Neural crest cell (in vitro differentiated cells): ENCODE results near the gene NCCRP1. TPM values are rescaled to one million over a fixed set of nuclear protein-coding genes. Genes with fewer than 3 reads are reported as not detected.

Experiments used
- DNase-seq: peaks from one replicate; pipeline ENCODE4 v3.0.0; 2021; ENCODE audit warnings: low read depth, mixed read lengths, low spot score
- H3K27ac Mint-ChIP-seq: one replicate; pipeline ENCODE4 v1.8.0; 2021; ENCODE audit warnings: mild to moderate bottlenecking, mixed read lengths; ENCODE audit not compliant: unreplicated experiment
- H3K27me3 Mint-ChIP-seq: 2 replicates; pipeline ENCODE4 v1.8.0; 2021; ENCODE audit warnings: low read depth, mild to moderate bottlenecking, mixed read lengths
- H3K36me3 Mint-ChIP-seq: 2 replicates; pipeline ENCODE4 v1.8.0; 2021; ENCODE audit warnings: low read depth, mild to moderate bottlenecking, mixed read lengths
- H3K4me1 Mint-ChIP-seq: 2 replicates; pipeline ENCODE4 v1.8.0; 2021; ENCODE audit warnings: mixed read lengths
- H3K4me3 Mint-ChIP-seq: one replicate; pipeline ENCODE4 v1.8.0; 2021; ENCODE audit warnings: mild to moderate bottlenecking, mixed read lengths
- H3K9me3 Mint-ChIP-seq: 2 replicates; pipeline ENCODE4 v1.8.0; 2021; ENCODE audit warnings: mixed read lengths
- CTCF ChIP-seq: fragments of 200-600 bp; sonication (generic); conservative IDR thresholded peaks from 2 replicates; pipeline ENCODE4 v1.5.0; 2021; ENCODE audit warnings: antibody characterized with exemption, mild to moderate bottlenecking
- total RNA-seq: library from RNA; stranded (reverse); gene quantifications from 2 replicates; pipeline ENCODE4 v1.2.1, GENCODE V29; 2021

The NCCRP1 gene
- total RNA-seq, 1 donor from 2014 or later: not detected

- Mint-ChIP-seq H3K36me3 (no peaks in the 10 kb centered on the region), H3K9me3 (no peaks in the 10 kb centered on the region), H3K4me1 (peaks cover 8% of the 10 kb centered on the region), H3K27me3 (peaks cover 11% of the 10 kb centered on the region), H3K27ac (no peak overlapping the region), H3K4me3 (no peak overlapping the region)
- DNase-seq: no peak
- TF ChIP-seq CTCF: no peak
These were observed 10.4 kb upstream of the NCCRP1 start for GRCh38 chr19:39186391-39186790.

GRCh38 chr19:39187552-39187943, 9.2 kb upstream of the NCCRP1 start:
- Mint-ChIP-seq H3K9me3 (no peaks in the 10 kb centered on the region), H3K36me3 (no peaks in the 10 kb centered on the region), H3K4me1 (peaks cover 8% of the 10 kb centered on the region), H3K27ac (no peak overlapping the region), H3K27me3 (peaks cover 14% of the 10 kb centered on the region), H3K4me3 (no peak overlapping the region)
- DNase-seq: no peak
- peak; percentile 44 for TF ChIP-seq CTCF

GRCh38 chr19:39188960-39189359, 7.8 kb upstream of the NCCRP1 start:
- H3K27ac Mint-ChIP-seq: peak overlapping the region; percentile 19
- peaks cover 8% of the 10 kb centered on the region for H3K4me1 Mint-ChIP-seq
- H3K9me3 Mint-ChIP-seq: no peaks in the 10 kb centered on the region
- DNase-seq: no peak
- no peaks in the 10 kb centered on the region for H3K36me3 Mint-ChIP-seq
- H3K27me3 Mint-ChIP-seq: peaks cover 25% of the 10 kb centered on the region
- TF ChIP-seq CTCF: no peak
- H3K4me3 Mint-ChIP-seq: no peak overlapping the region

GRCh38 chr19:39190768-39191167, 6.0 kb upstream of the NCCRP1 start:
- DNase-seq: no peak
- Mint-ChIP-seq H3K36me3 (no peaks in the 10 kb centered on the region), H3K27ac (no peak overlapping the region), H3K4me1 (peaks cover 13% of the 10 kb centered on the region), H3K9me3 (no peaks in the 10 kb centered on the region), H3K4me3 (no peak overlapping the region), H3K27me3 (peaks cover 40% of the 10 kb centered on the region)
- TF ChIP-seq CTCF: no peak

- Mint-ChIP-seq H3K4me3 (no peak overlapping the region), H3K36me3 (no peaks in the 10 kb centered on the region), H3K9me3 (no peaks in the 10 kb centered on the region), H3K27me3 (peaks cover 59% of the 10 kb centered on the region), H3K4me1 (peaks cover 12% of the 10 kb centered on the region), H3K27ac (no peak overlapping the region)
- no peak for DNase-seq
- TF ChIP-seq CTCF: no peak
These were observed 3.9 kb upstream of the NCCRP1 start for GRCh38 chr19:39192846-39193245.

GRCh38 chr19:39193803-39194202, 3.0 kb upstream of the NCCRP1 start:
- H3K27ac Mint-ChIP-seq: peak overlapping the region; percentile 71
- TF ChIP-seq CTCF: no peak

More at GRCh38 chr19:39193803-39194202, 3.0 kb upstream of the NCCRP1 start:
- H3K4me1 Mint-ChIP-seq: peaks cover 12% of the 10 kb centered on the region
- H3K4me3 Mint-ChIP-seq: no peak overlapping the region
- H3K36me3 Mint-ChIP-seq: no peaks in the 10 kb centered on the region
- H3K27me3 Mint-ChIP-seq: peaks cover 66% of the 10 kb centered on the region
- no peaks in the 10 kb centered on the region for H3K9me3 Mint-ChIP-seq
- DNase-seq: no peak
